Measurements from ENCODE around the gene IGFN1.
"Not testable (repeated sequence)": the region's sequence is repeated elsewhere in the genome, so short reads cannot be mapped to it uniquely, and the experiment has no call there.

The IGFN1 gene

DNA sequence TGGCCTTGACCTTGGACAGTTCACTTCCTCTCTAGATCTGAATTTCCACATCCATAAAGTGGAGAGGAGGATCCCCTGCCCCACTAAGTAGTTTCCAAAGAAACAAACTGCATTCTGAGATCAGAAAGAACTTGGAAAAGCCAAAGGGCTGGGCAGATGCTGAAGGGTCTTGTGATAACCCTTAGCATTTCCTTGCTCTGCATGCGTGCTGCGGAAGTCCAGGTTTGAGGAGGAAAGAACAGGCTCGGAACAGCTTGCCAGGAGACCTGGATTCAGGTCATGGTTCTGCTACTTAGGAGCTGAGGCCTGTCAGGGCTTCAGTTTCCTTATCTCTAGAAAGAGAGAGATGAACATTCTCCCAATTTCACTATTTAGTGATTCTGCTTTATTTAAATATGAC, 27.2 kb downstream of the IGFN1 start:
- DNase-seq (ENCODE audit: low read depth in 3 of 3) = no peak

- no peak for DNase-seq (ENCODE audit: low read depth in 3 of 3)
Observed at GRCh38 chr1:201218409-201218808, 27.8 kb downstream of the IGFN1 start.

GRCh38 chr1:201219481-201220387, 29.1 kb downstream of the IGFN1 start:
- DNase-seq (ENCODE audit: low read depth in 3 of 3) = no peak

- DNase-seq (ENCODE audit: low read depth in 3 of 3) = no peak
Observed at GRCh38 chr1:201220388-201220715, 29.7 kb downstream of the IGFN1 start.

DNA sequence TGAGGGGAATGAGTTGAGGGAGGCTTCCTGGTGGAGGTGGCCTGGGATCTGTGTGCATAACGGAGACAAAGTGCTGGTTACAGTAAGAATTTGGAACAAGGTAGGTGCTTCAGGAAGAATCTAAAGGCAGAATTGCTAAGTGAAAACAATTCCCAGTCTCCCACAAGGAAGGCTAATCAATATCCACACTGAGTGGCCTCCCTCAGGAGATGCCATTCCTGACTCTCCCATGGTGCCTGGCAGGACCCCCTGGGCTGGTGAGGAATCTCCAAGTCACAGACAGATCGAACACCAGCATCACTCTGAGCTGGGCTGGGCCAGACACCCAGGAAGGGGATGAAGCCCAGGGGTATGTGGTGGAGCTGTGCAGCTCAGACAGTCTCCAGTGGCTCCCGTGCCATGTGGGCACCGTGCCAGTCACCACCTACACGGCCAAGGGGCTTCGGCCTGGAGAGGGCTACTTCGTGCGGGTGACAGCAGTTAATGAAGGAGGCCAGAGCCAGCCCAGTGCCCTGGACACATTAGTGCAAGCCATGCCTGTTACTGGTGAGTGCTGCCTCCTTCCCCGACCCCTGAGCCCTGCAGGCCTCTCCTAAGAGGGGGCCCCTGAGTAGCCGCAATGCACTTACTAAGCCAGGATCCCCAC, 30.7 kb downstream of the IGFN1 start:
- no peak for DNase-seq (ENCODE audit: low read depth in 3 of 3)

- DNase-seq (ENCODE audit: low read depth in 3 of 3) = no peak
Observed at GRCh38 chr1:201222125-201222524, 31.5 kb downstream of the IGFN1 start.

DNA sequence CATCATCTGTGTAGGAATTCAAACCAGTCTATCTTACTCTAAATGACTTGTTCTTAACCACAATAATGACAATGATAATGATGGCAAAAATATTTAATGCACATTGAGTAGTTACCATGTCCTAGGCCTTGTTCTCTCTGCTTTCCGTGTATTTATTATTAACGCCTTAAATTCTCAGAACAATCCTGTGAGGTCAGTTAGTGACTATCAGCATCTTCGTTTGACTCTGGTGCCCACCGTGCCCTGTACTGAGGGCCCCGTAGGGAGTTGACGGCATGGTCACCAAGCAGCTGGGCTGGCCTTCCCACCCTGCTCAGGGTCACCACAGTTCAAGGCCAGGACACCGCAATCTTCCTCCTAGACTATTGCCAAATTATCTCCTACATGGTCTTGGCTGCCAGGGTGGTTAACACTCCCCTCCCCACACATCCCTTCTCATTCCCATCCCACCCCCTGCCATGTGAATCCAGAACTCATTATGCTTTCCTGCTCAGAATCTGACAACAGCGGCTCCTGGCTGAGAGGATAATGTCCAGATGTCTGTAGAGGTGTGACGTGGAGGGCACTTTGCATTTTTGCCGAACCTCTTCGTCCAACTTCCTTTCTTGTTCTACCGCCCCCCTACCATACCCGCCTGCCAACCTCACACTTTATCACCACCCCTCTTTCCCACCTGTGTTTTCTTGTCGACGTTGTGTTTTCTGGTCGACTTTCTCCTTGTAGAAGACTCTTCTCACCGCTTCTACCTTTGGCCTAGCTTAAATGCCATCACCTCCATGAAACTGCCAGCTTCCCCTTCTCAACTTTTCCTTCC, 33.4 kb downstream of the IGFN1 start:
- DNase-seq (ENCODE audit: low read depth in 3 of 3) = no peak

- DNase-seq (ENCODE audit: low read depth in 3 of 3) = no peak
Observed at GRCh38 chr1:201224666-201225370, 34.2 kb downstream of the IGFN1 start.

GRCh38 chr1:201226178-201226514, 35.5 kb downstream of the IGFN1 start:
- DNase-seq (ENCODE audit: low read depth in 3 of 3) = no peak

DNA sequence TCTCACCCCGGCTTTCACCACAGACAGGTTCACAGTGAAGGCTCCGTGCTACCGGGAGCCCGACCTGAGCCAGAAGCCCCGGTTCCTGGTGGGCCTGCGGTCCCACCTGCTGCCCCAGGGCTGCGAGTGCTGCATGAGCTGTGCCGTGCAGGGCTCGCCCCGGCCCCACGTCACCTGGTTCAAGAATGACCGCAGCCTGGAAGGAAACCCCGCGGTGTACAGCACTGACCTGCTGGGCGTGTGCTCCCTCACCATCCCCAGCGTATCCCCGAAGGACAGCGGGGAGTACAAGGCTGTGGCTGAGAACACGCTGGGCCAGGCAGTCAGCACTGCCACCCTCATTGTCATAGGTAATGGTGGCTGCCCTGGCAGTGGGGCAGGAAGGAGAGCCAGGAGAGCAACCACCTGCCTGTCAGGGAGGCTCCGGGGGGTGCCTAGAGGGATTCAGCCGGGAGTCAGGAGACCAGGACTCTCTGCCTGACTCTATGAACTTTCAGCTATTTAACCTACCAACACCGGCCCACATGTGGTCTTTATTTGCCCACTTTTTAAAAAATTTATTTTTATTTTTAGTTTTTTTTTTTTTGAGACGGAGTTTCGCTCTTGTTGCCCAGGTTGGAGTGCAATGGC, 36.4 kb downstream of the IGFN1 start:
- no peak for DNase-seq (ENCODE audit: low read depth in 3 of 3)

DNA sequence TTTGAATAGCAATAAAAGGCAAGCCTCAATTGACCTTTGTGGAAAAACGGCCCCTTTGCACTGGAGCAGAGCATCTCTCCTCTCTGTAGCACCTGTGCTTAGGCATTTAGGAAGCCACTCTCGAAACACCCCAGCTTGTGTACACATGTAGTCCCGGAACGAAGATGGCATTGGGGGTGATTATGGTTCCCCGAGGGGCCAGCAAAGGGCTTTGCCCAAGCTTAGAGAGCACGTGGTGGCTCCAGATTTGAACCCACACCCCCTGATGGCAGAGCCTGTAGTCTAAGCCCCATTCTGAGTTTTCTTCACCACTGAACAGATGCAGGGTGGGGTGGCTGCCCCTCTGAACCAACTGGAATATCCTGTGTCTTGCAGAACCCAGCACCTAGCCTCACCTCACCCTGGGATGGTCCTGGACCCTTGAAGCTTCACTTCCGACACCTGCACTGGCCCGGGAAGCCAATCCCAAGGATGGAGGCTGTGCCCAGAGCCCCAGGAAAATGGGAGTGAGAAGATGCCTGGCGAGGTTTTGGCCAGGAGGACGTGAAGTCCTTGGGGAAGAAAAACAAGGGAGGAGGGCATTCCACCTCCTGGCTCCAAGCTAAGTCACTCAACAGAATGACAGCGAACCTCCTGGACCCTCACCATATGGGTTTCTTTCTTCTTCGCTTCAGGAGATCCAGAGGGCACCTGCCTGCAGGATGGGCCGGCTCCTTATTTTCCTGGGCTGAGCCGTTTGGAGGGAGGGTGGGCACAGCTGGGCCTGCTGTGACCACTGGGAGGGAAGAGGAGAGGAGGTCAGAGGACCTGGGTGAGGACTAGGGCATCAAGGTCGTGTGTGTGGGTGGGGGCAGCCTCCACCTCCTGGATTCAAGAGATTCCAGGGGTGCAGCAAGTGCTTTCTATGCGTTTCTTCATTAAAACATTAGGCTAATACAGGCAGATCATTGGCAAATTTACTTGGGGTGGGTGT, 37.7 kb downstream of the IGFN1 start:
- DNase-seq (ENCODE audit: low read depth in 3 of 3) = no peak

- no peak for DNase-seq (ENCODE audit: low read depth in 3 of 3)
Observed at GRCh38 chr1:201229095-201229494, 38.5 kb downstream of the IGFN1 start.

- DNase-seq (ENCODE audit: low read depth in 3 of 3) = no peak
Observed at GRCh38 chr1:201229771-201230635, 39.4 kb downstream of the IGFN1 start.

DNA sequence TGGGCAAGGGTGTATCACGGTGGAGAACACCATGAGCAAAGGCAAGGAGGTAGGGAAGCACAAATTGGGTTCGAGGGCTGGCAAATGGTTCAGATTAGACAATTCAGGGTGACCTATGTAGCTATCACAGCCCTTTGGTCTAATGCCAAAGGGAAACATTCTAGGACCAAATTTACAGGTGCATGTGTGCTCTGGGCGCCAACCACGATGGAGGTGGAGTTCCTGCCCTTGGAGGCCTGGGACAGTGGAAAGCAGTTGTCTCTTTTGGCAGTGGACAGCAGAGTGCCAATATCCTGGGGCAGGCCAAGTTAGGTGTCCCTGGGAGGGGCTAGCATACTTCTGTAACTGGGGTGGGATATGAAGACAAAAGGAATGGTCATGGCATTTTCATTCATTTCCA, 40.1 kb downstream of the IGFN1 start:
- no peak for DNase-seq (ENCODE audit: low read depth in 3 of 3)

GRCh38 chr1:201239646-201240045, 49.0 kb downstream of the IGFN1 start:
- DNase-seq (ENCODE audit: low read depth in 3 of 3) = not testable (repeated sequence)

GRCh38 chr1:201240171-201240570, 49.5 kb downstream of the IGFN1 start:
- DNase-seq (ENCODE audit: low read depth in 3 of 3) = no peak

DNA sequence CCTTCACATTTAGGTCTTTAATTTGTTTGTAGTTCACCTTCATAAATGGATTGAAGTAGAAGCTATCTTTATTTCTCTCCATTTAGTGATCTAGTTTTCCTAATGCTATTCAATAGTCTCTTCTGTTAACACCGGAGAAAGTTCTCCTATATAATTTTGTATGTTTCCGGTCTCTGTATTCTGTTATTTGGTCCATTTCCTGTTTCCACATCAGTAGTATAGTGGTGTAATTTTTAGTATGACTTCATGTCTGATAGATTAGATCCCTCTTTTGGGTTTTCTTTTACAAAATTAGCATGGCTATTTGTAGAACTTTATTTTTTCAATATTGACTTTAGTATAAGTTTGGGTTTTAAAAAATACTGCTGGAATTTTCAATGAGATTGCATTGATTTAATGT, 51.1 kb downstream of the IGFN1 start:
- no peak for DNase-seq (ENCODE audit: low read depth in 3 of 3)

- no peak for DNase-seq (ENCODE audit: low read depth in 3 of 3)
Observed at GRCh38 chr1:201245082-201245481, 54.5 kb downstream of the IGFN1 start.

Data from stimulated activated CD4-positive, alpha-beta T cell treated with anti-CD3 and anti-CD28 coated beads, TNF-alpha, amount 100 ng/mL, for 24 hours (primary cell).